ENCODE measurements around the gene OSBPL2.

The OSBPL2 gene

DNA sequence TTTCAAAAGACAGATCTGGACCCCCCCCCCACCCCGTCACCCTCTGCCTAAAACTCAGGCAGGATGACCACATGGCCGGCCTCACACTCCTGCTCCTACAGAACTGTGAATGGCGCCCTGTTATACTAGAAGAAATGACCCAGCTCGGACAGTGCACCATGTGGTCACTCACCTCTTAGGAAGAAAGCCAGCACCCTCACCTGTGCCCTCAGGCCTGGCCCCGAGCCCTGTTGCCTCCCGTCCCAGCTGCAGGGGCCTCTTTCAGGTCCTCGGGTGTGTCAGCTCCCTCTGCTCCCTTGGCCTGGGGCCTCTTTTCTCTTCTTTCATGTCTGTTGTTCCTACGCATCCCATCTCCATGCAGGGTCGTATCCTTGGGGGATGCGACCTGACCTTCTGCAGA lies 23.7 kb downstream of the OSBPL2 start:
- DNase-seq, result no peak

DNA sequence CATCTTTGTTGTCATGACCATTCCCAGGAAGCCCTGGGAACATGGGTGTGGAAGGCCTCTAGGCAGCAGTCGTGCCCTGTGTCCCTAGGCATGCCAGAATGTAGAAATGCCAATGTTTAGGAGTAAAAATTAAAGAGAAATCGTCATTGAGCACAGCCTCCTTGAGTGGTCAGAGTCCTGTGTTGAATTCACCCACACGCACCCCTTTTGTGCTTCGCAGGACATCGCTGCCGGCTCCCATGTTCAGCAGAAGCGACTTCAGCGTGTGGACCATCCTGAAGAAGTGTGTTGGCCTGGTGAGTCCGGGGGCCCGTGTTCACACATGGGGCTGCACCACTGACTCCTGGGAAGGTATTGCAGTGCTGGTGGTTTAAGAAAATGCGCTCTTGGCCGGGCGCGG lies 25.1 kb downstream of the OSBPL2 start:
- no peak for DNase-seq

DNA sequence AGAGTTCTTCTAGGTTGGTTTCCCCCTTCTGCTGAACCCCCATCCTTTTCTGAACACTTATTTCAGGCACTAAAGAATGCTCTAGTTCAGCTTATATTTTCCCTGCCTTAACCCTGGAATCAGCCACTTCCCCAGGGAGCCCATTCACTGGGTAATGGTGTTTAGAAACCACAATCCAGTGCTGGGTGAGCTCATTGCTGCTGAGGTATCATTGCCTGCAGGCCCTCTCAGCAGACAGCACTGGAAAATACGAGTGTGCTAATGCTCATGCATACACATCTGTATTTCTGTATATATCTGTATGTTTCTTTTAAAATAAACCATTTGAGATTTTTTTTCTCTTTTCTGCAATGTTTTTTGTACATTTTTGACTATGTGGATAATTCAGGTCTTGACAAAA lies 27.0 kb downstream of the OSBPL2 start:
- DNase-seq, result no peak

DNA sequence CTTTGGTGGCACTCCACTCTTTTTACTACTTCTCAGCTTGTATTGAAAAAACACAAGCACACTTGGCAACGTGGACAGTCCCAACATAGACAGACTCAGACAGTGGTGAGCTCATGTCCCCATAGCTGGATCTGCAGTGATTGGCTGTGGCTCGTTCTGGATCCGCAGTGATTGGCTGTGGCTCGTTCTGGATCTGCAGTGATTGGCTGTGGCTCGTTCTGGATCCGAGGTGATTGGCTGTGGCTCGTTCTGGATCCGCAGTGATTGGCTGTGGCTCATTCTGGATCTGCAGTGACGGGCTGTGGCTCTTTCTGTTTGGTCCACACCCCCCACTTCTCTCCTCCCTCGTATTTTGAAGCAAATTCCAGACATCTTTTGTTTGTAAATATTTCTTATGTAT lies 28.0 kb downstream of the OSBPL2 start:
- no peak for DNase-seq

DNA sequence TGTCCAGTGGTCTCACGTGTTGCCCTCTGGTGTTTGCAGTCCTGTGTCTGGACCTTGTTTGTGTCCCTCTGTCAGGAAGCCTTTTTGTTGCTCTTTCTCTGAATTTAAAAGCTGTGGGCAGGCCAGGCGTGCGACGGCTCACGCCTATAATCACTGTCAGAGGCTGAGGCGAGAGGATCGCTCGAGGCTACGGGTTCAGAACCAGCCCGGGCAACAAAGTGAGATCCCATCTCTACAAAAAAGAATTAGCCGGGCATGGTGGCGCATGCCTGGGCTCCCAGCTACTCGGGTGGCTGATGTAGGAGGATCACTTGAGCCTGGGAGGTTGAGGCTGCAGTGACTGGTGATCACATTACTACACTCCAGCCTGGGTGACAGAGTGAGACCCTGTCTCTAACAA lies 28.5 kb downstream of the OSBPL2 start:
- no peak for DNase-seq

DNA sequence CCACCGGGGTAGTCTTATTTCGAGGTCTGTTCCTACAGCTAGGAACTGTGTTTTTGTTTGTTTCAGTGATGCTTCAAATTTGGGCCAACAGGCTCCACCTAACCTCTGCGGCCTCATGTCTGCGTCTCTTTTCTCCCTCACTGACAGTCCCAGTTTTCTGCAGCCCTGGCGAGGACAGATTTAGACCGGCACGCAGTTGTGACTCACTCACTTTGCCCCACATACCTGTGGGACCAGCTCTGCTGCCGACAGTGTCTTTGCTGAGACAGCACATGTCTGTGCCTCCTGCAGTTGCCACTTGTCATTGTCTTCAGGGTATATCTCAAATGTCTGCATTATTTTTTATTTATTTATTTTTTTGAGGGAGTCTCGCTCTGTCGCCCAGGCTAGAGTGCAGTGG lies 29.2 kb downstream of the OSBPL2 start:
- DNase-seq, result no peak

DNA sequence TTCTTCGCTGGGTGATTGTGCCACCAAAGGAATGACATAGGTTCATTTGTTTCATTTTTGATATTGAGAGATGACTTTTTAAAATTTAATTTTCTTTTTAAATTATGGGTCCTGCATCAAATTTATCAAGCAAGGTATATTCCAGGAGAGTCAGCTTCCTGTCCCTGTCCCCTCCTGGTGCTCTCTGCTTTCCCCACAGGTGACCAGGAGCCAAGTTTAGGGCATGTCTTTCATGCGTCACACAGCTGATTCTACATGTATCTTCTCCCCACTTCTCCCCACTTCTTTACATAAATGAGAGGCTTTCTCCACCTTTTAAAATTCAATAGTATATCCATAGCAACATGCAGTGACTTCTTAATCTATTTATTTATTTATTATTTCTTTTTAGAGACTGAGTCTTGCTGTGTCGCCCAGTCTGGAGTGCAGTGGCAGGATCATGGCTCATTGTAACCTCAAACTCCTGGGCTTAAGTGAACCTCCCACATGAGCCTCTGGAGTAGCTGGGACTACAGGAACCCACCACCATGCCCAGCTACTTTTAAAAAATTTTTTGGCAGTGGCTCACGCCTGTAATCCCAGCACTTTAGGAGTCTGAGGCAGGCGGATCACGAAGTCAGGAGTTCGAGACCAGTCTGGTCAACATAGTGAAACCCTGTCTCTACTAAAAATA lies 30.0 kb downstream of the OSBPL2 start:
- no peak for DNase-seq

DNA sequence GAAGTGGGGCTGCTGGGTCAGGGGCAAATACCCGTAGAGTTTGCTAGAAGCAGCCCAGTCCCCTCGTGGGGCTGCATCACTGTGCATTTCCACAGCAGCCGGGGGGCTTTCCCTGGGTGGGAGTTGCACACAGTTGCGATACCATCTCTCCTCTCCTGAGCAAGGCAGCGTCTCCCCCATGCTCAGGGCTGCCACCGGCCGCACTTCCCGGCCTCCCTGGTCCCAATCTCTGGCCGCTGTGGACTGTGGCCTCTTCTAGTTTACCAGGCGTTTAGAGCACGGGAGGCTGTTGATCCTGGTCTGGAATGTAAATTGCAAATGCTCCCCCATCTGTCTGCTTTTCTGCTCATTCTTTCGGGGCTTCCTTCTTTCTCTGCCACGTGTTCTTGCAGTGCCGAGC lies 31.1 kb downstream of the OSBPL2 start:
- DNase-seq, result no peak

DNA sequence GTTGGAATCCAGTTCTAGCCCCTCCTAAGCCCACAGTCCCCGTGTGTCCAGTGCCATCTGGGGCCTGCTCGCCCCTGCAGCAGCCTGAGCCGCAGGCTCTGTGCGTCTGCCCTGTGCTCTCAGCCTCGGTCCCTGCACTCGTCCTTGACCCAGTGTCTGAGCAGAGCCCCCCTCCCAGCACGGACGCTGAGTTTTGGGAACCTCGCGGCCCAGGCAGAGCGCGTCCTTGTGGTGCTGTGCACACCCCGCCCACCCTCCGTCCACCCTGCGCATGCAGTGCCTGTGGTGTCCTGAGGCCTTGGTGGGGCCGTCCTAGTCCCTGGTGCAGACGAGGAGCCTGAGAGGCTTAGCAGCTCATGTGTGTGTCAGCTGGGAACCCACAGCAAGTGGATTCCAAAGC lies 31.6 kb downstream of the OSBPL2 start:
- DNase-seq, result no peak

DNA sequence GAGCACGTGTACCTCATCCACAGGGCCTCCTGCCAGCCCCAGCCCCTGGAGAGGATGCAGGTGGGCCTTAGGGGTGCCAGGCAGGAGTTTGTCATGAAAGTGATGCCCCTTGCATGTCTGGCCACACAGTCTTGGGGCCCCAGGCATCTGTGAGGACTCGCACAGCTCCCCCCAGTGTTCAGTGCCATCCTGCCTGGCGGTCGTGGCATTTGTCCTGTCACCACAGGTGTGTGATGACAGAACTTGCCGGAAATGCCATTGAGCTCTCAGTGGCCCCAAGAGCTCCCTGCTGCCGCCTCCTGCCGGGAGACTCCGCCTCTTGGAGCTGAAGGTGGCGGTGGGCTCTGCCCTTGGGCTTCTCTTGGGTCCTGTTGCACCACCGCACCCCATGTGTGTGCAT lies 33.9 kb downstream of the OSBPL2 start:
- DNase-seq, result no peak

DNA sequence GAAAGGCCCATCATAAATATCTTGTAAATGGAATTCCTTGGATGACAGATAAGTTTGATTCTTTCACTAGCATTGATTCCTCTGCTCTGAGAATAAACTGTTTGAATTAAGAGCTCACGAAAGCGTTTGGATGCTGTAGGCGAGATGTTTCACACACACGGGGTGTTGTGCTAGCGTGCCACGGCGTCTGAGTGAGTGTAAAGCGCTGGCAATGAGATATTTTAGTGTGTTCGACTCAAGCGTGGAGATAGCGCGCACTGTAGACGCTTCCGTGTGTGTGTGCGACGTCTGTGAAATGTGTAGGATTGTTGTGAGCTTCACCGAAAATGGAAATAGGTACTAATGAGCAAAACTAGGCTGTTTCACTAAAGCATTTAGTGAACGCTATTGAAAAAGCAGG lies 35.1 kb downstream of the OSBPL2 start:
- no peak for DNase-seq

DNA sequence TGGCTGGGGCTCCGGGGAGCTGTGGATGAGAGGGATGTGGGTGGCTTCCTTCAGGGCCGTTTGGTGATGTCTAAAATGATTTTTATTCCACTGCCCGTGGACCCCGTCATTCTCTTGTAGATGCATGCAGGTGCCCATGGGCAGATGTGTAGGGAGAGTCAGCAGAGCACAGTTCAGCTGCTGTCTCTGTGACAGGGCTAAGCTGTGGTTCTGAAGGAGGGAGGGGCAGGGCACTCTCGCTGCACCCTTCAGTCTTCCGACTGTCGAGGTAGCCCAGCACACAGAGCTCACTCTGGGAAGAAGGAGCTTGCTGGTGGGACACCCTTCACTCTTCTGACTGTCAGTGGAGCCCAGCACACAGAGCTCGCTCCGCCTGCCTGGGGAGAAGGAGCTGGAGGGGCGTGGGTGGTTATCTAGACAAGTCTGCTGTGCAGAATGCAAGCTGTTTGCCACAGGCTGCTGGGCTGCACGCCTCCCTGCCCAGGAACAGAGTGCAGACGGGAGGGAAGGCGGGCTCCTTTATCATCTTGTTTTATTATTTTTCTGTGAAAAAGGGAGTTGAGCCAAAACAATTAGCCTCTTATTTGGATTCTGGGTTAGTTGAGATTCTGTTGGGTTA lies 36.1 kb downstream of the OSBPL2 start:
- DNase-seq, result no peak

DNA sequence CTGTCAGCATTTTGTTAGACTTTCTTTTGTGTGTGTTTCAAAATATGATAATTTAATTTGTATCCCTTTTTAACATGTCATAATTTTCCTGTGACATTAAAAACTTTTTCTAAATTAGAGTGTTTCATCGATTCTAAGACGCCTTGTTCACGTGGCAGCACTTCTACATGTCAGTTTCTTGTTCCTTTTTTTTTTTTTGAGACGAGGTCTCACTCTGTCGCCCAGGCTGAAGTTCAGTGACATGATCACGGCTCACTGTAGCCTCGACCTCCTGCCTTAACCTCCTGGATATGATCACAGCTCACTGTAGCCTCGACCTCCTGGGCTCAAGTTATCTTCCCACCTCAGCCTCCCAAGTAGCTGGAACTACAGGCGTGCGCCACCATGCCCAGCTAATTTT lies 36.9 kb downstream of the OSBPL2 start:
- DNase-seq, result no peak

DNA sequence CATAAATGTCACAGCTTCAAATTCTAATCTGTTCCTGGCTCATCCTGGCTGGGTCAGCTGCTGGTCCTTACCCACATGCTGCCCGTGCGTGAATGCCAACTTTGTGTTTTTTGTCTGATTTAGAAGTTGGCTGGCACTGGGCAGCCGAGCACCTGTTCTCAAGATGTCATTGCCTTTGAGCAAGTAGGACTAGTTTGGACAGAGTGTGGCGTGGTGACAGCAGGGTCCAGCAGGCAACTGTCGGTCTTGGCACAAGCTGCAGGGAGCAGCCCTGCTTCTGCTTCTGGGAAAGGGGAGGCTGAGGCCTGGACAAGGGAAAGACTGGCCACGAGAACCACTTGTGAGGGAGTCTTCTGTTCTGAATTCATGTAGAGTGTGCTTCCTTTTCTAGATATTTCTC lies 38.1 kb downstream of the OSBPL2 start:
- no peak for DNase-seq

DNA sequence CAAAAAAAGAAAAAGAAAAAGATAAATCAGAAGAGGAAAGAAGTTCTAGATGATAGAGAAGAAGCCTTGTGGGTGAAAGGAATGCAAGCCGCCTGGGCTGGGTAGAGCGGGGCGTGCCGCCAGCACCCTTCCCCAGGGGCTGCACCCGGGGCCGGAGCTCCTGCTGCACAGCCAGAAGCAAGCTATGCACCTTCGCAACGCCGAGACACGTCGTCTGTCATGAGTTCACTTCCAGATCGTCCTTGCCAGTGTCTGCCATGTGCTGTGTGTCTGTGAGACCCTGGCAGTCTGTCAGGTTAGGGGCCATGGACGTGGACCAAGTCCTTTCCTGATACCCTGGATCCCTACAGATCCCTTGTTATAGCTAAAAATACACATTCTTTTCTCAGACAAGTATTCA lies 38.9 kb downstream of the OSBPL2 start:
- no peak for DNase-seq

DNA sequence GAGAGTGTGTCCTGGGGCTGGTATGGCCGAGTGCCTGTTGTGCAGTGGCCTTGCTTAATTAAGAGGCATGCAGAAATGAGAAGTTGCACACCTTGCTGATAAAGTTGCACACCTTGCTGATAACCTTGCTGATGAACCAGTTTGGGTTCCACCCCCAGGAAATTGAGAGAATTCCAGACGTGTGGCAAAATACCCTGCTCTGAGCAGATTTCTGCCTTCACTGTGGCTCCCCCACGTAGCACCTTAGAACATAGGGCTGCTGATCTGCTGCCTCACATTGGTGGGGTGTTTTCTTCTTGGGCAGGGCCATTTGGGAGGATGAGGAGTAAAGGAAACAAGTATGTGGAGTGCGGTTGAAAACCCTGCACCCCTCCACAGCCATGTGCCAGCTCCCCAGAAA lies 42.0 kb downstream of the OSBPL2 start:
- DNase-seq, result no peak

DNA sequence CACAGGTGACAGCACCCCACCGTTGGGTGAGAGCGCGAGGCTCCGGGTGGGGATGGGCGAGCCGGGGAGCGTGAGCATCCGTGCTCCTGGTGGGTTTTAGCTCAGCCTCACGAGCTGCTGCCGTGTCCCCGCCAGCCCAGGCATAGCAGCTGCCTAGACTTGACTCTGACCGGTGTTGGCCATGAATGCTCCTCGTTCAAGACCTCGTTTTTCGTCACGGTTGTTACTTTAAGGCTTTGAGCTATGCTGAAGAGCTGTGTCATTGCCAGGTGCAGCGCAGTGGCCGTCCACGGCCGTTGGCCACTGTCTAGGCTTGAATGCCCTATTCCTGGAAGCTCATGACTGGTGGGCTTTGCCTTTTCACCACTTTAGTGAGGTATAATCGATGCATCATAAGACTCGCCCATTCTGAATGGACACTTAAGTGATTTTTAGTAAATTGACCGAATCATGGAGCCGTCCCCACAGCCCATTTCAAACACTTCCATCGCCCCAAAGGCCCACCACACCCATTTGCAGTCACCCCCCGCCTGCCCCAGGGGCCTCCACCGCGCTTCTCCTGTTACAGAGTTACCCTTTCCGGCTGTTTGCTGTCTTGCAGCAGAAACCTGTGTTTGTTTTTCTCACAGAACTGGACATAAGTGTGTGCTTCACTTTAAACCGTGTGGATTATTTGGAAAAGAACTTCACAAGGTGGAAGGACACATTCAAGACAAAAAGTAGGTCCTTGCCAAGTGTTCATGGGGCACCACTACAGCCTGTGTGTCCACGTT lies 43.0 kb downstream of the OSBPL2 start:
- no peak for DNase-seq

DNA sequence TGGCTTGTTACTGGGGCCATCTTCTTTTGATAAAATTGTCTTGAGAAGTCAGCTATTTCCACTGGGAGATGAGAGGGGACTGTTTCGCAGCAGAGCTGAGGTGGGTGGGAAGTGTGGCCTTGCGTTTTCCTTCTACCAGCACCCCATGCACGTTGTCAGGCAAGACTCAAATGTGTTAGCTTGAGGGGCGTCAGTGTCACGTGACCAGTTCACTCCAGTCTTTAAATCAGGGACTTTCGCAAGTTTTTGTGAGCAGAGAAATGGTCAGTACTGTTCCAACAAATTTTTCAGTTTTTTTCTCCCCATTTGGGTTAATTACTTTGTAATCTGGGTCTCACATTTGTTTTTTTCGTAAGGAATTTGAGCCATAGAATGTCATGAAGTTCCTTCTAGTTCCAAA lies 43.8 kb downstream of the OSBPL2 start:
- no peak for DNase-seq

DNA sequence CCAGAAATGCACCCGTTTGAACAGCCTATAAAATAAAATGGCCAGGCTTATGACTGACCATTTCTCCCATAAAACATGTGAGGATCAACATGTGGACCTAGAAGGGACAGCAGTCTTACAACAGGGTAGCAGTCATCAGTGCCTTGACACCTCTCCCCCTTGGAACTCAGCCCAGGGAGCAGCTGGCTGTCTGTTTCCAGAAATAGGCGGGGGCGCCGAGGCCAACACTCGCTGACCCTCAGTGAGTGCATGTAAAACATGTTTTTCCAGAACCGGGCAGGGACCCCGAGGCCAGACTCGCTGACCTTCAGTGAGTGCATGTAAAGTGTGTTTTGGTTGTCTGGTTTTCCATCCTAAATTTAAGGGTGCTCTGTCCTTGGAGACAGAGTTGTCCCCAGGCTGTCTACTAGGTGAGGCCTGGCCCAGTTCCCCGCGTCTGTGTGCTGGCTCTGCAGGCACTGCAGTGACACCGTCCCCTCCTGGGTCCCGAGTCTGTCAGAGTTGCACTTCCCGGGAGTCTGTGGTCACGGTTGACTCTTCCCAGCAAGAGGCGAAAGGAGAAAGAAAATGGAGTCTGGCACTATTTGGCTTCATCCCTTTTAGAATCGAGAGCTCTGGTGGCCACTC lies 44.7 kb downstream of the OSBPL2 start:
- no peak for DNase-seq

DNA sequence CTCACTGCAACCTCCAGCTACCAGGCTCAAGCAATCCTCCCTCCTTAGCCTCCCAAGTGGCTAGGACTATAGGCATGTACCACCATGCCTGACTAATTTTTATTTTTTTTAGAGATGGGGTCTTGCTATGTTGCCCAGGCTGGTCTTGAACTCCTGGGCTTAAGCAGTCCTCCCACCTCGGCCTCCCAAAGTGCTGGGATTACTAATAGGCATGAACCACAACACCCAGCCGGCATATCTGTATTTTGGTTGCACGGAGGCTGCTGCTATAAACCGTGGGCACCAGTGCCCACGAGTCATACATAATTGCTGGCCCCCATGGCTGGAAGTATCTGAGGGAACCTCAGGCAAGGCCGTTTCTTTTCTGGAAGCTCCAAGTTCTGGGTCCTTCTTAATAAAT lies 46.1 kb downstream of the OSBPL2 start:
- DNase-seq, result no peak

DNA sequence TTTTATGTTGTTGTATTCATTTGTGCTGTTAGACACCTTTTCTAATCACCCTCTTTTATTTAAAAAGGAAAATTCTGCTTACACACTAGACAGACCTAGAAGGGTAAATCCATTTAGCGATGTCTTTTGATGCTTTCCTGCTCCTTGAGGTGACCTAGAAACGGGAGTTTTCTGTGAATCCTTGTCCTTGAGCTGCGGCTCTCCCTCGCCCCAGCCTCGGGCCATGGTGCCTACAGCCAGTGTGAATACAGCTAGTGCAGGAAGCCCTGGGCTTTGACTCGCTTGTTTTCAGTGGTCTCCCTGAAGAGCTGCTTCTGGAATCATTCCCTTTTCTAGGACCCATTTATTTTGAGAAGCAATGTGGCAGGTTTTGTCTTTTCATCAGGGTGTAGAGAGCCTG lies 46.8 kb downstream of the OSBPL2 start:
- DNase-seq, result no peak

DNA sequence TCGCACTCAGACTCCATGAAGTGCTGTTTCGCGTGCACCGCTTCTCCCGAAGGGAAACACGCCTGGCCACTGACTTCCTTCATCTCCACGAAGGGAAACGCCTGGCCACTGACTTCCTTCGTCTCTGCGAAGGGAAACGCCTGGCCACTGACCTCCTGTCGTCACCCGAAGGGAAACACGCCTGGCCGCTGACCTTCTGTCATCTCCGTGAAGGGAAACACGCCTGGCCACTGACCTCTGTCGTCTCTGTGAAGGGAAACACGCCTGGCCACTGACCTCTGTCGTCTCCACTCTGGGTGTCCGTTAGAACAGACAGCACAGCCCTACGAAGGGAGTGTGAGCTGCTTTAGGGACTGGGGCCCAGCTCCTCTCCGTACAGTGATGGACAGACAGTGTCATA lies 47.4 kb downstream of the OSBPL2 start:
- DNase-seq, result no peak

DNA sequence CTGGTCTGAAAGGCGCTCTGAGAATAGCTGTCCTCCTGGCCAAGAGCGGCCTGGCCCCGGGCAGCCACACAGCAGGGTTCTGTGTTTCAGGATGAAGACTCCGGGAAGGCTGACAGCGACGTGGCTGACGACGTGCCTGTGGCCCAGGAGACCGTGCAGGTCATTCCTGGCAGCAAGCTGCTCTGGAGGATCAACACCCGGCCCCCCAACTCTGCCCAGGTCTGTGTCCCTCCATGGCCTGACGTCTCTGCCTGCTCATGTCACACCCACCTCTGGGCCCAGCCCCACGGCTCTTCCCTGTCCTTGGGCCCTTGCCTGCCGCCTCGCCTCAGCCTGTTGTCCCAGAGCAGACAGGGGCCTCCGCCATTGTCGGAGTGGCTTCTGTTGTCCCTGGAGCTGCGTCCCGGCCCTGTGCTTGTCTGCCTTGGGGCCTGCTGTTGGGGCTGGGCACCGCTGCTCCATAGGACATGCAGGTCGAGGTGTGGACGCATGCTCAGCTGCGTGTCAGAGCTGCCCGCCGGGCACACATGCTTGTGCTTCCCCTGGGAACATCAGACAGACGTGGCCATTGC lies 48.3 kb downstream of the OSBPL2 start:
- no peak for DNase-seq

DNA sequence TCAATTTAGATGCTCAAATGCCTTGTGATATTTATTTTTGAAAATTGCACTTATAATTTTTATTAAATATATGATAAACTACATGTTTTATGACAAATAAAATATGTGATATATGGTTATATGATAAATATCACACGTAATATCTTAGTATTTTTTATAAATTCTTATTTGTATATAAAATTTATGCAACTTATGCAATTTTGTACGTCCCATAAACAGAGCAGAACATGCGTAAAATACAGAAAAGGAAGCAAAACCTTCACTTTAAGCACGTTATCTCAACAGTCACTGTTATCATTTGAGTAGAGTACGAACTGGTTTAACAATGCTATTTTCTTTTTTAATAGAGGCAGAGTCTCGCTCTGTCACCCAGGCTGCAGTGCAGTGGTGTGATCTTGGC lies 48.8 kb downstream of the OSBPL2 start:
- no peak for DNase-seq
